Kidney (tissue), 14 donors: Measurements from ENCODE around the gene COL15A1. TPM values are rescaled to one million over a fixed set of nuclear protein-coding genes. Genes with fewer than 3 reads are reported as not detected.
"Not testable (repeated sequence)": the region's sequence is repeated elsewhere in the genome, so short reads cannot be mapped to it uniquely, and the experiment has no call there.

Experiments
- DNase-seq, 5 donors: peaks; one replicate each; pipeline ENCODE4 v3.0.0-alpha.2; 2013 to 2020
- FAIRE-seq: peaks from 2 replicates; lab custom pipeline; 2012; peaks lifted over from hg19 to GRCh38; lab: Jason Lieb, UNC
- H3K27ac ChIP-seq, 2 donors: one replicate each; pipeline ENCODE4 v1.7.0; 2013; ENCODE audit warnings: low read depth in 2 of 2, low read length in 2 of 2, inconsistent platforms in 1 of 2
- H3K27me3 ChIP-seq: one replicate; pipeline ENCODE4 v1.7.1; 2013; ENCODE audit warnings: low read length, inconsistent platforms; ENCODE audit not compliant: control insufficient read depth, insufficient read depth
- H3K36me3 ChIP-seq, 3 donors: one replicate each; pipeline versions ENCODE4 v1.7.0 to v1.7.1; 2013; ENCODE audit warnings: low read length in 3 of 3, control low read depth in 1 of 3, inconsistent platforms in 1 of 3; ENCODE audit not compliant: insufficient read depth in 3 of 3, control insufficient read depth in 2 of 3
- H3K4me1 ChIP-seq, 3 donors: one replicate each; pipeline versions ENCODE4 v1.7.0 to v1.7.1; 2013; ENCODE audit warnings: low read length in 3 of 3, inconsistent platforms in 1 of 3, low read depth in 1 of 3; ENCODE audit not compliant: control insufficient read depth in 2 of 3, insufficient read depth in 2 of 3
- H3K4me3 ChIP-seq, 3 donors: one replicate each; pipeline versions ENCODE4 v1.7.0 to v1.8.1; 2013; ENCODE audit warnings: low read length in 3 of 3, control low read depth in 1 of 3, inconsistent platforms in 1 of 3
- H3K9ac ChIP-seq, 3 donors: one replicate each; pipeline versions ENCODE4 v1.7.0 to v1.7.1; 2013; ENCODE audit warnings: low read length in 3 of 3, control low read depth in 1 of 3, inconsistent platforms in 1 of 3
- H3K9me3 ChIP-seq, 3 donors: one replicate each; pipeline versions ENCODE4 v1.7.0 to v1.7.1; 2013; ENCODE audit warnings: low read length in 3 of 3, control low read depth in 1 of 3, inconsistent platforms in 1 of 3; ENCODE audit not compliant: control insufficient read depth in 2 of 3, insufficient read depth in 1 of 3
- CTCF ChIP-seq: IDR thresholded peaks from 3 replicates; pipeline ENCODE4 v1.5.1; 2012; ENCODE audit warnings: mild to moderate bottlenecking, moderate library complexity, borderline replicate concordance; ENCODE audit not compliant: insufficient read depth; ENCODE audit errors: extremely low read depth
- intact Hi-C: fragments of 100-400 bp; cut with DNase I; formaldehyde crosslinking; loops from one replicate; pipeline ENCODE4 v1.11.1; 2022
- polyA plus RNA-seq: library from polyadenylated mRNA; stranded (reverse); fragments of 350-450 nt; fragmentation: Illumina TruSeq; extraction: RNeasy Lipid Tissue Mini Kit (QIAGEN cat#74804); gene quantifications from one replicate; pipeline ENCODE4 v1.2.3, GENCODE V29; 2014; ENCODE audit warnings: low read depth, low replicate concordance; ENCODE audit not compliant: insufficient read depth
- total RNA-seq: library from RNA; stranded (reverse); fragmentation: NEBNext Ultra II Directional; extraction: Animal tissue kit (Norgen Biotek cat#: 25700); gene quantifications from one replicate; pipeline ENCODE4 v1.2.1, GENCODE V29; 2021
- donor health status: control.
- donor health status: control.
- donor health status: control.
- donor health status: control.
- donor health status: control.
- donor health status: DM: yes; HTN: yes; CAD: no.
- donor health status: Normal renal cell carcinoma (clear cell type).

COL15A1 gene
- total and polyA plus RNA-seq, 2 donors from 2014 or later = 4.7 to 42.0 TPM

- H3K9ac ChIP-seq = no peak overlapping the region
- no peaks in the 10 kb centered on the region for H3K4me1 ChIP-seq
- no peak overlapping the region for H3K27ac ChIP-seq
- intact Hi-C loops = no loop called here
- no peak for TF ChIP-seq CTCF
- no peak overlapping the region for H3K4me3 ChIP-seq
- no peaks in the 10 kb centered on the region for H3K9me3 ChIP-seq
- H3K27me3 ChIP-seq = no peaks in the 10 kb centered on the region
- no peak for DNase-seq
- no peaks in the 10 kb centered on the region for H3K36me3 ChIP-seq
- FAIRE-seq = no peak
These were observed 63.3 kb downstream of the COL15A1 start for GRCh38 chr9:99006979-99007378.

GRCh38 chr9:99008203-99008602 is 64.5 kb downstream of the COL15A1 start:
- Histone ChIP-seq H3K36me3 (no peaks in the 10 kb centered on the region), H3K27ac (no peak overlapping the region), H3K9me3 (no peaks in the 10 kb centered on the region), H3K27me3 (no peaks in the 10 kb centered on the region), H3K9ac (no peak overlapping the region), H3K4me1 (no peaks in the 10 kb centered on the region), H3K4me3 (no peak overlapping the region)
- DNase-seq = no peak
- intact Hi-C loops = no loop called here
- no peak for FAIRE-seq
- no peak for TF ChIP-seq CTCF

GRCh38 chr9:99010393-99010792 is 66.7 kb downstream of the COL15A1 start:
- H3K9ac ChIP-seq, intact Hi-C loops, DNase-seq, H3K4me1 ChIP-seq, H3K27ac ChIP-seq, FAIRE-seq, H3K27me3 ChIP-seq, H3K9me3 ChIP-seq, H3K36me3 ChIP-seq, H3K4me3 ChIP-seq: not testable (repeated sequence)

GRCh38 chr9:99011161-99011709 is 67.5 kb downstream of the COL15A1 start:
- FAIRE-seq = peak; percentile 78
- H3K27me3 ChIP-seq = no peaks in the 10 kb centered on the region
- H3K36me3 ChIP-seq = no peaks in the 10 kb centered on the region
- no peaks in the 10 kb centered on the region for H3K4me1 ChIP-seq
- no peak for TF ChIP-seq CTCF
- H3K4me3 ChIP-seq = no peak overlapping the region
- intact Hi-C loops = no loop called here
- no peak overlapping the region for H3K27ac ChIP-seq
- no peak overlapping the region for H3K9ac ChIP-seq
- peak in 2 of 5 donors; percentile 46 to 48 for DNase-seq
- H3K9me3 ChIP-seq = no peaks in the 10 kb centered on the region
